ENCODE results near the gene EVC2.

Gene EVC2

GRCh38 chr4:5622596-5622995 is 85.8 kb downstream of the EVC2 start:
- H3K79me2 ChIP-seq: no peaks in the 10 kb centered on the region
- TF ChIP-seq, protein P1, sequence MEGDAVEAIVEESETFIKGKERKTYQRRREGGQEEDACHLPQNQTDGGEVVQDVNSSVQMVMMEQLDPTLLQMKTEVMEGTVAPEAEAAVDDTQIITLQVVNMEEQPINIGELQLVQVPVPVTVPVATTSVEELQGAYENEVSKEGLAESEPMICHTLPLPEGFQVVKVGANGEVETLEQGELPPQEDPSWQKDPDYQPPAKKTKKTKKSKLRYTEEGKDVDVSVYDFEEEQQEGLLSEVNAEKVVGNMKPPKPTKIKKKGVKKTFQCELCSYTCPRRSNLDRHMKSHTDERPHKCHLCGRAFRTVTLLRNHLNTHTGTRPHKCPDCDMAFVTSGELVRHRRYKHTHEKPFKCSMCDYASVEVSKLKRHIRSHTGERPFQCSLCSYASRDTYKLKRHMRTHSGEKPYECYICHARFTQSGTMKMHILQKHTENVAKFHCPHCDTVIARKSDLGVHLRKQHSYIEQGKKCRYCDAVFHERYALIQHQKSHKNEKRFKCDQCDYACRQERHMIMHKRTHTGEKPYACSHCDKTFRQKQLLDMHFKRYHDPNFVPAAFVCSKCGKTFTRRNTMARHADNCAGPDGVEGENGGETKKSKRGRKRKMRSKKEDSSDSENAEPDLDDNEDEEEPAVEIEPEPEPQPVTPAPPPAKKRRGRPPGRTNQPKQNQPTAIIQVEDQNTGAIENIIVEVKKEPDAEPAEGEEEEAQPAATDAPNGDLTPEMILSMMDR (IDR thresholded peaks at IDR 0.05): no peak
- H3K4me2 ChIP-seq (ENCODE audit: low read length): no peak overlapping the region
- H3K4me3 ChIP-seq (ENCODE audit: low read depth, low read length): no peak overlapping the region
- H3K27ac ChIP-seq: no peak overlapping the region
- H3K27me3 ChIP-seq (ENCODE audit: control insufficient read depth, insufficient read depth, low read length): no peaks in the 10 kb centered on the region
- no peaks in the 10 kb centered on the region for H3K36me3 ChIP-seq (ENCODE audit: control insufficient read depth, insufficient read depth, low read length)
- no peaks in the 10 kb centered on the region for H3K9me3 ChIP-seq (ENCODE audit: control insufficient read depth, low read length)
- no peak overlapping the region for H2AFZ ChIP-seq
- no peak overlapping the region for H3K9ac ChIP-seq
- no peaks in the 10 kb centered on the region for H3K4me1 ChIP-seq

DNA sequence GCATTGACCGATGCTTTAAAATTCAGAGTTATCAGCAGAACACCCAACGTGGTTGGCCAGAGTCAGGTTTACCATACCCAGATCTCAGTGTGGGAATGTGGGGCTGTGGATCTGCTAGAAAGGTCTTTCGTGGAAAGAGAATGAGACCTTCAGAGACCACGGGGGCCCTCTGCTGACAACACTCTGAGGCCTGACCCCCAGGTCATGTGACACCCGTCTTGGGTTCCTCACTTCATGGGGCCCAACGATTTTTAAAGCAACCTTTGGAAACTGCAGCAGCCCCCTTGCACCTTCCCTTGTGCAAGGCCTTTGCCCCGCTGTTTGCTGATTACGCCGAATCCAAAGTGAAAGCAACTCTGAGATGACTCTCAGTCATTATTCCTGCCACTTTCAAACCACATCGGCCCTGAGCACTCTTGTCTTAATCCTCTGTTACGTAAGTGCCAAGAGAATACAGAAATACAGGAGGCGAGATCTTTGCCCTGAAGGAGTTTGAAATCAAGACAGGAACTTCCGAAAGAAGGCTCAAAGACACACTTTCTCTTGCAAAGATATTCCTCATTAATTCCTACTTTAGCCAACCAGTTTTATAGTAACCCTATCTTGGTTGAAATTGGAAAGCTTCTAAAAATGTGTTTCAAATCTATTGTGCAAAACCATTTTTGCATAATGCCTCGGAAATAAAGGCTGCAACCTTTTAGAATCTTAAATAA is 88.3 kb downstream of the EVC2 start:
- Histone ChIP-seq H3K9ac (no peak overlapping the region), H3K9me3 (ENCODE audit: control insufficient read depth, low read length) (no peaks in the 10 kb centered on the region), H3K27ac (no peak overlapping the region), H3K36me3 (ENCODE audit: control insufficient read depth, insufficient read depth, low read length) (no peaks in the 10 kb centered on the region), H3K27me3 (ENCODE audit: control insufficient read depth, insufficient read depth, low read length) (no peaks in the 10 kb centered on the region), H3K4me2 (ENCODE audit: low read length) (no peak overlapping the region), H3K79me2 (no peaks in the 10 kb centered on the region), H3K4me3 (ENCODE audit: low read depth, low read length) (no peak overlapping the region), H3K4me1 (no peaks in the 10 kb centered on the region), H2AFZ (no peak overlapping the region)
- TF ChIP-seq, protein P1 (IDR thresholded peaks at IDR 0.05): no peak

GRCh38 chr4:5618051-5618960 is 90.1 kb downstream of the EVC2 start:
- Histone ChIP-seq H3K4me1 (no peaks in the 10 kb centered on the region), H3K4me2 (ENCODE audit: low read length) (no peak overlapping the region), H3K4me3 (ENCODE audit: low read depth, low read length) (no peak overlapping the region), H3K9ac (no peak overlapping the region), H3K27me3 (ENCODE audit: control insufficient read depth, insufficient read depth, low read length) (no peaks in the 10 kb centered on the region), H3K79me2 (no peaks in the 10 kb centered on the region), H3K36me3 (ENCODE audit: control insufficient read depth, insufficient read depth, low read length) (no peaks in the 10 kb centered on the region), H2AFZ (no peak overlapping the region), H3K9me3 (ENCODE audit: control insufficient read depth, low read length) (no peaks in the 10 kb centered on the region), H3K27ac (no peak overlapping the region)
- TF ChIP-seq, protein P1 (IDR thresholded peaks at IDR 0.05): no peak

GRCh38 chr4:5616331-5616950 is 91.9 kb downstream of the EVC2 start:
- Histone ChIP-seq H3K79me2 (no peaks in the 10 kb centered on the region), H3K4me2 (ENCODE audit: low read length) (no peak overlapping the region), H3K4me1 (no peaks in the 10 kb centered on the region), H2AFZ (no peak overlapping the region), H3K36me3 (ENCODE audit: control insufficient read depth, insufficient read depth, low read length) (no peaks in the 10 kb centered on the region), H3K9me3 (ENCODE audit: control insufficient read depth, low read length) (no peaks in the 10 kb centered on the region), H3K9ac (no peak overlapping the region), H3K27ac (no peak overlapping the region), H3K27me3 (ENCODE audit: control insufficient read depth, insufficient read depth, low read length) (no peaks in the 10 kb centered on the region), H3K4me3 (ENCODE audit: low read depth, low read length) (no peak overlapping the region)
- TF ChIP-seq, protein P1 (IDR thresholded peaks at IDR 0.05): no peak

Data from parathyroid adenoma (tissue), 2 donors.